HuH-7 (cell line): ENCODE measurements around the gene MST1.

Experiments used
- DNase-seq: peaks from one replicate; pipeline ENCODE4 v3.0.0; 2011; ENCODE audit warnings: low spot score

Gene MST1

DNA sequence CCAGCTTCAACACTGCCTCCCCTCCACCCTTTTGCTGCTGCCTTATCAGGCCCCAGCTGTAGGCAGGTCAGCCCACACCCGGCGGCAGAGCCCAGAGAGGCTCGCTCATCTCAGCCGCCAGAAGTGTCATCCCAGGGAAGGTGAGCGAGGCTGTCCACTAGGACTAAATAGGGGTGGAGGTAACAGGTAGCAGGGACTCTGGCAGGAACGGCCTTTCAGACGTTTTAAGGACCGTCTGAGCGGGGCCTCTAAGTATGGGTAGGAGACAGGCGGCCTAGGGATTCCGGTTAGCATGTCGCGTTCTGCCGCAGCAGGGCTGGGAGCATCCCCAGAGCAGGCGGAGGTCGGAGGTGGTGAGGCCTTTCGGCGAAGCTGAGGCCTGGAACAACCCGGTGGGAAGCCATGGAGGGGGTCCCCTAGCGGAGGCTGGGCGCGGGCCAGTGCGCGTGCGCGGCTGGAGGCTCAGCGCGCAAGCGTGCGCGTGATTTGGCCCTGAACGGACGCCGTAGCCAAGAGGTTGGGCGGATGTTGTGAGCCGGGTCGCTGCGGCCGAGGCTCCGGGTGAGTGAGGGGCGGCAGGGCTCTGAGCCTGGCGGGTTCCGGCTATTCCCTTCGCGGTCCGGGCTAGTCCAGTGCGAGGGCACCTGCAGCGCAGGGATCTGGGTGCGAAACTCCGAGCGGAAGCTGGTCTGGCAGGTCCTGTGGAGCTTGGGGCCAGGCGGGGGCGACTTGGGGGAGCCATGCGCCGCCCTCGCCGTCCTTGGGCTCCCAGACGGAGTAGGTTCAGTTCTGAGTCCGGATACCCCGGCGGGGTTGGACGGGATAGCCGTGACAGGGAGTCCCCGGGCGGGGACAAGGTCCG lies at the start of gene MST1, which contains the start of gene RNF123:
Gene MST1 (minus strand): TSS at position 429 of the 862 bp plus-strand sequence. CDS start 783 bp downstream, outside the sequence.
Gene RNF123 (plus strand): TSS at position 512 of the 862 bp plus-strand sequence. CDS start 1,609 bp downstream, outside the sequence.
- DNase-seq = peak; percentile 92

DNA sequence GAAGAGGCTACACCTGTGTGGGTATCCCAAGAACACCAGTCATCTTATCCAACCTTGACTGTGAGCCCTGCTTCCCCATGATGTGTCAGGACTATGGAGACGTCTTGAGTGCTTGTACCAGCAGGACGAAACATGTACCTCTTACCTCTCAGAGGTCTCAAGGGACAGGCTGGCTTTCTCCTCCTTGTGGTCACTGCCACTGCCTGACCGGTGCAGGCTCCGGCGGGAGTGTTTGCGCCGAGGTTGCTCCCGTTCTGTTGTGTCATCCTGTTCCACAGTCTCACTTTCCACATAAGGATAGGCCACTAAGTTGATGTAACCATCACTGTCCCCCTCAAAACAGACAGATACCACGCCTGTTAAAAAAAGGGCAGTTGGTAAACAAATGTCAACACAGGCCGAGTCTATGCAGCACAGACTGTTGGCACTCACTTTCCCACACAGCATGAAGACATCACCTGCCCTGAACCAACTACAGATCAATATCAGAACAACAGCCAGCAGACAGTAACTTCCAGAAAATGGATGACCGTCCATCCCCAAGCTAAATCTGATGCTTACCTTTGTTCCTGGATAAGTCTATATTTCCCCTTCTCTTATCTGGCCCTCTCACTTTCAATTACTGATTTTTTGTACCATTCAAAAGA lies 48.9 kb upstream of the MST1 start:
- DNase-seq = no peak

DNA sequence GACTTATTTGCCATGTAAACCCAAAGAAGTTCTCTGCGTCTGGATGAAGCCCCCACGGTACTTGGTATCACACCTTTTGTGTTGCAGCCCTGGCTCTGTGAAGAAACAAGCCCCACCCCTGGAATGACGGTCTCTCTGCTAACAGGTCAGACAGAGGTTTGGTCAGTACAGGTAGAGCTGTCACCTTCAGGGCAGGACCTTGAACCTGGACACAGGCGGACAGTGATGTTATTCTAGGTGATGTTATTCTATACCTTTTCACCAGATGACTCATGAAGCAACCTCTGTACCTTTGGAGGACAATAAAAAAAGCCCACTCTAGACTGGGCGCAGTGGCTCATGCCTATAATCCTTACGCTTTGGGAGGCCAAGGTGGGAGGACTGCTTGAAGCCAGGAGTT lies 45.5 kb upstream of the MST1 start:
- DNase-seq = no peak

DNA sequence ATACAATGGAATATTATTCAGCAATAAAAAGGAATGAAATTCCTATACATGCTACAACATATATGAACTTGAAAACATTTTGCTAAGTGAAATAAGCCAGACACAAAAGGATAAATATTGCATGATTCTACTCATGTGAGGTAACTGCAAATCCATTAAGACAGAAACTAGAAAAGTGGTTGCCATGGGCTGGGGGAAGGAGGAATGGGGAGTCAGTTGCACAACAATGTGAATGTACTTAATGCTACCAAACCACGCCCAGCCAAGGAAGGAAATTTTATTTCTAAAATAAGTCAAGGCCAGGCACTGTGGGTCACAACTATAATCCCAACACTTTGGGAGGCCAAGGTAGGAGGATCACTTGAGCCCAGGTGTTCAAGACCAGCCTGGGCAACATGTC lies 44.3 kb upstream of the MST1 start:
- DNase-seq = no peak

DNA sequence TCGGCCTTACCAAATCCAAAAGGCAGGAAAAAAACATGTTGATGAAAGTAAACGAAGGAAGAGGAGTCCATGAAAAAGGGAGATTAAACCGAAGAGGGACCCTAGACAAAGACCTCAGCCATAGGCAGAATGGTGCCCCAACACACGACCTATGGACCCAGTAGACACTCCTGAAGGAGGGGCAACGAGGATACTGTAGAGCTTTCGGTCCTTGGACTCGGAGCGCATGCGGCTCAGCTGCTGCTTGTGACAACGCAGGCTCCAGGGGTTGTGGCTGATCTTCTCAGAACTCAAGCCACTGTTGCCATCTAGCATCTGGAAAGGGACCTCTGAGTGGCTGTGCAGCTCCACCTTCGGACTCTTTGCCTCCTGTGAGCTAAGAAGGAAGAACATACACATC lies 43.3 kb upstream of the MST1 start:
- no peak for DNase-seq

DNA sequence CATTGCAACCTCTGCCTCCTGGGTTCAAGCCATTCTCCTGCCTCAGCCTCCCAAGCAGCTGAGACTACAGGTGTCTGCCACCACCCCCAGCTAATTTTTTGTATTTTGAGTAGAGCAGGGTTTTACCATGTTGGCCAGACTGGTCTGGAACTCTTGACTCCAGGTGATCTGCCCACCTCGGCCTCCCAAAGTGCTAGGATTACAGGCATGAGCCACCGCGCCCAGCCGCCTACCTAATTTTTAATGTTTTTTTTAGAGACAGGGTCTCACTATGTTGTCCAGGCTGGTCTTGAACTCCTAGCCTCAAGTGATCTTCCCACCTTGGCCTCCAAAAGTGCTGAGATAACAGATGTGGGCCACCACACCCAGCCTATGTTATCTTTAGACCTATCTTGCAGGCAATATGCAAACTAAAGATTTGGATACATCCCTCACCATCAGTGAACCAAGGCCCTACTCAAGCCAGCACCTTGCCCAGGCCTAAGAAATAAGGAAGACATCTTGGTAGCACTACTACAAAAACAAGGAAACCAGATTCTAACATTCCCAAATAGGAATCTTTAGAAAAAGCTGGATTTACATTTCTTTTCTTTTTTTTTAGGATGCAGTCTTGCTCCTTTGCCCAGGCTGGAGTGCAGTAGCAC lies 40.8 kb upstream of the MST1 start:
- DNase-seq = no peak

DNA sequence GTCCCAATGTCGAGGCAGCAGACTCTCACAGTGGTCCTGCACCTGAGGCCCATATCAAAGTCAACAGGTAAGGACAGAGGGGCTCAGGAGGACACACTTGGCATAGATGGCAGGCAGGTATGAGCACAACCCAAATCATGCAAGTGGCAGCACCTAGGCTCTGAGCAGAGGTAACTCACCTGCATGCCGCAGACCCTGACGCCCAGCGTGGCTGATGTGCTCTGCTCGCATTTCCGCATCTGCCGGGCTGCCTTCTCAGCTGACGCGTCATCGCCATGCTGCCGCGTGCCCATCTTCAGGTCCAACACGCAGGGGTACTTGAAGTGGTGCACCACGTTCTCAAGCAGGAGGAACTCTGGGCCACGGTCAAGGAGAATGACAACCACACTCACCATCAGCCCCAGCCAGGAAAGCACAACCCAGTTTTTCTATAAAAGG lies 38.7 kb upstream of the MST1 start:
- no peak for DNase-seq

DNA sequence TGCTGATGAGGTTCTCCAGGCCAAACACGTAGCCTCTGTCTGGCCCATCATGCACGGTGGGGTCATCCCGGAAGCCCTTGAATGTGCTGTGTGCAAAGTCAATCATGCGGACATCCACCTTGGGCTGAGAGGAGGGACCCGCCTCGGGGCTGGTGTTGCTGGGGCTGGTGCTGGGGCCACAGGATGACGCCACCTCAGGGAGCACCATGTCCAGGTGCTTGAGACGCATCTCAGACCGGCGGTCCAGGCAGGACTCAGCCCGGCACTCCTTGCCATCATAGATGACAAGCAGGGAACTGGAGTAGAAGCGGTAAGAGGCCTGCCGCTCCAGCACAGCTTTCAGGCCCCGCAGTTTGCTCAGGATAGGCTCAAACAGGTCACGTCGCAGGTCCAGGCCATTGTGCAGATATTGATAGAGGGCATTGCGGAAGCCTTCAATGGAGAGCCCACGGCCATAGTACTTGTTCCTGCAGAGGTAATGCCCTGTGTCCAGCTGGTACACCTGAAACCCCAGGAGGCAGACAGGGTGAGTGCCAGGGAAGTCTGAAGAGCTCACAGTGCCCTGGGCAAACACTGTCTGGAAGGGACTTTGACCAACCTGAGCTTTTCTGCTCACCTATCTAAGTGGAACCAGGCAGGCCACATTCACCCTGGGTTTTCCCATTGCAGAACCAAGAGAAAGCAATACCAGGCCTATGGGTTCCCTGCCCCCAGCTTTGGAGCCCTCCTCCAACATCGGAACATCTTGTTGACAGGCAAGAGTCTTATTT lies 38.1 kb upstream of the MST1 start:
- no peak for DNase-seq

DNA sequence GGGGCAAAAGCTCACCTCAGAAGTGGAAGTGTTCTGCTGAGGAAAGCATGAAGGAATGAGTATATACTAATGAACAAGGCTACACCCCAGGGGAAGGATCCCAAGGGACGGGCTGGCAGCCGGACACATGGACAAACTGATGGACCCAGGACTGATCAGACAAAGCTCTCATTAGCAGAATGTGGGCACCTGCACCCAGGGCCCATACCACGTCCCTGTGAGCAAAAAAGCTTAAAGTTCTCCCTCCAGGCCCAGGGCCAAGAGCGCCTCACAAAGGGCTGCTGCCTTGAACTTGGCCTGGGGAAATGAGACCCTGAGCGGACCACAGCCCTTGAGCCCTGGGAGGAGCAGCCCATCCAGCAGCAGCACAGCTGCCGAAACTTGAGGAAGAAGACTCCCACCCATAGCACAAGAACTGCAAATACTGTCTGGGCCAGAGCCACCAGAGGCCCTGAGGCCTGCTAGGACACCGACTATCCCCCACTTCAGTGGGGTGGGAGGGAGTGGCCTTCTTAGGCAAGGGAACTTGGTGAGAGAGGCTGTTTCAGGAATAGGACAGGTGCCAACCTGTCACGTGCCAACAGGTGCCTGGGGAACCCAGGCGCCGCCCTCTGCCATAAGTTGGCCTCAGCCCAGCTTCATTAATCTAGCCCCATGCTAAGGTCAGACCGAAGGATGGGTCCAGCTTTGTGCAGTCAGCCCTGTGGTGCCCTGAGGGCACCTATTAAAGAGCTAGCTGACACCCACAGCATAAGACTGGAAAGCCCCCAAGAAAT lies 36.8 kb upstream of the MST1 start:
- DNase-seq = no peak

DNA sequence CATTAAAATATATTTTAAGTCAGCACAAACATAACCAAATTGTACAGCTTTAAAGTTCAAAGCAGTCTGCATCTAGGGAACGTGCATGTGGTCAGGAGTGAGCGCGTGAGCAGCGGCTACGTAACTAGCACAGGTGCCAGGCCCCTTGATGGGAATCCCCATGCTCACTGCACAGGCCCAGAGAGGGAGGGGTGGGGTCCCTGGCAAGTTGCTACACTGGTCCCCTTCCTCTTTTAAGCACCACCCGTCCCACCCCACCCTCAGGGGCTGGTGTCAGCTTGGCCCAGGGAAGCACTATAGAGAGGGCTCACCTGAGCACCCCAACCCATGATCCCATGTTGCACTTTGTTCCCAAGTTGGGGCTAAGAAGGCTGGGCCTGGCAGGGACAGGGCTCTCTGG lies 35.3 kb upstream of the MST1 start:
- no peak for DNase-seq

DNA sequence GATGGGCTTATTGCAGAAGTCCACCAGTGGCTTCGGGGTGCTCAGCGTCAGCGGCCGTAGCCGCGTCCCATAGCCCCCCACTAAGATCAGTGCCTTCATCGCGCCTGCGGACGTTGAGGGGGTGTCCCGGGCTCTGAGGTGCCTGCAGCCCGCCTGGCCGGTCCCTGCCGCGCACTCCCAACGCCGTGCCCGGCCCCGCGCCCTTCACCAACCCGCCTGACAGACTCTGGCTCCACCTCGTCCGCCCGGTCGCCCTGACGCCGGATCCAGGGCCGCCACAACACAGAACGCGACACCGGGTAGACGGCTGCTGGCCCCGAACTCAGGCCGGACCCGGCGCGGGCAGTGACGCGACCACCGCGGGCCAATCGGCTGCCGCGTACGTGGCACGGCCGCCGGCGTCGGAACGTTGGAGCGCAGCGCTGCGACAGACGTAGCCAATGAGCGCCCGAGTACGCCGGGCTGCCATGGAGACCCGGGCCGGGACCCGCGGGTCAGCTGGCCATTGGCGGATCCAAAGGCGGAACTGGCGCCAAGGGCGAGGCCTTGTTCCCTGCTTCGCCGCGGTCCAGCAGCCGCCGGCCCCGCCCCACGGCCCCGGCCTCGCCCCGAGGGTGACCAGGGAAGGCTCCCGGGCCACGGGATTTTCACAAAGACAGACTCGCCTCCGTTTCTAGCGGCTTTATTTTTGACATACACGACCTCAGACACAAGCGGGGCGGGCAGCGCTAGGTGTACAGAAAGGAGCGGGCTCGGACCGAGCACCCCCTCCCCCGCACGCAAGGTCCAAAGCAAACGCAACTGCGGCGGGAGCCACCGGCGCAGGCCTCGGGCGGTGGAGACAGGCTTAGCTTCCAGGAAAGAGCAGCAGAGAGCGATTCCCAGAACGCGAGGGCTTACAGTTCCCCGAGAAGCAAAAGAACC lies 34.6 kb upstream of the MST1 start, which contains the start of gene GMPPB:
Gene GMPPB (minus strand): TSS at position 324 of the 924 bp plus-strand sequence. CDS start 225 bp downstream, at position 99.
- peak; percentile 98 for DNase-seq

DNA sequence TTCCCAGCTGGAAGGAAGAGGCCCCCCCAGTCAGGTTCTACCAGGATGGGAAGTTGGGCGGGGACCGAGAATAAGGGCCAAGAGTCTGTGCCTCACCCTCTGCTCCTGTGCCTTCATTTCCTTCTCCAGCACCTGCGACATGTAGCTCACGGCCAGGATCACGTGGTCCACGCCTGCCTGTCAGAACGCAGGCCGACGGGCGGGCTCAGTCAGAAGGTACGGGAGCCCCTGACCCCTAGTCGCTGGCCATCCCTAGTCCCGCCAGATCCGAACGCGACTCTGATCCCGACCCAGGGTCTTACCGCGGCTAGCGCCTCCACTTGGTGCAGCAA lies 34.0 kb upstream of the MST1 start:
- DNase-seq = peak; percentile 57

DNA sequence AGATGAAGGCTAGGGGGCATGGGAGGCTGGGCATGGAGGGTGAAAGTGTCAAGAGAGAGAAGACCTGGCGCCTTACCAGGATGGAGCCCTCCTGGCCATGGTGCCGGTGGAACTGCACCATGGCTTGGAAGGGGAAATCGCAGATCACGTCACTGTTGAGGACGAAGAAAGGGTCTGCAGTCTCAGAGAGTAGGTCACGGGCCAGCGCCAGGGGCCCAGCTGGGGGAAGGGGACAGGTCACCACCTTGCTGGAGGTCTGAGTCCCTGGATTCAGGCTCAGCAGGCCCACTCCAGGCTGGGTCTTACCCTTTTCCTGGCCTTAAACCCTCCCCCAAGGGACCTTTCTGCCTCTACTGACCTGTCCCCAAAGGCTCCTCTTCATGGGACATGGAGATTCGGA lies 33.6 kb upstream of the MST1 start:
- DNase-seq = no peak

DNA sequence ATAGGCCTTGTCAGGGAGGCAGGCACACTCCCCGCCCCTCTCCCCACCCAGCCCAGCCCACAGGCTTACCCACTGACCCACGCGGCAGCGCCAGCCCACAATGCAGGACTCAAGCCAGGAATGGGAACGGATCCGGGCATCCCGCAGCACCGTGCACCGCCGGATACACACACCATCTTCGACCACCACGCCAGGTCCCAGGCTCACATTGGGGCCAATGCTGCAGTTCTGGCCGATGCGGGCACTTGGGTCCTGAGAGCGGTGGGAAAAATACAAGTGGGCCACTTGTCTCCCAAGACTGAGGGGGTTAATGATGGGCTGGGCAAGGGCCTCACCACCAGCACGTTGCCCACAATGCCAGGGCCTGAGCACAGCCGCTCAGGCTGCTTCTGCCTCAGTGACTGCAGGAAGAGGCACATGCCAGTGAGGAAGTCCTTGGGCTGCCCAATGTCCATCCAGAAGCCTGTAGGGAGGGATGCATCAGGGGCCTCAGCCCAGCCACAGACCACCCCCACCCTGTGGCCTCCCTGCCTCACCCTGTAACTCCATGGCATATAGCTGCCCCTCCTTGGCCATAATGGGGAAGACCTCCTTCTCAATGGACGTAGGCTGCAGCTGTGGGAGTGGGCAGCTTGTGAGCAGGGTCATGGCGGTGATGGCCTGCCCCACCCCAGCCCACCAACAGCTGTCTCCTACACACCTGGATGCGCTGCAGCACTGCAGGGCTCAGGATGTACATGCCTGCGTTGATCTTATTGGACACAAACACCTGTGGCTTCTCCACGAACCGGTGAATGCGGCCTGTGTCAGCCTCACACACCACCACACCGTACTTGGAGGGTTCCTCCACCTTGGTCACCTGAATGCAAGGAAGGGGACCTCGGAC lies 32.9 kb upstream of the MST1 start:
- no peak for DNase-seq

DNA sequence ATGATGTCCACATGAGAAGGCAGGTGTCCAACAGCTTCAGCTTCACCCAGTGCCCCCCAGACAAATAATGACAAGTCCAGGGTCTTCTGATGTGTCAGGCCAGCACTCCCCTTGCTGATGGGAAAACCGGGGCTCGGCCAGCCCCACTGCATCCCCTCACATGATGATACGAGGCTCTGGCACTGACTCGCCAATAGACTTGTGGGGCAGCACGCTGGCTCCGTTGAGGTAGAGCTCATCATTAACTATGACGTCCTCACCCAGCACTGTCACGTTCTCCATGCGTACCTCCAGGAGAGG lies 32.3 kb upstream of the MST1 start:
- DNase-seq = no peak

DNA sequence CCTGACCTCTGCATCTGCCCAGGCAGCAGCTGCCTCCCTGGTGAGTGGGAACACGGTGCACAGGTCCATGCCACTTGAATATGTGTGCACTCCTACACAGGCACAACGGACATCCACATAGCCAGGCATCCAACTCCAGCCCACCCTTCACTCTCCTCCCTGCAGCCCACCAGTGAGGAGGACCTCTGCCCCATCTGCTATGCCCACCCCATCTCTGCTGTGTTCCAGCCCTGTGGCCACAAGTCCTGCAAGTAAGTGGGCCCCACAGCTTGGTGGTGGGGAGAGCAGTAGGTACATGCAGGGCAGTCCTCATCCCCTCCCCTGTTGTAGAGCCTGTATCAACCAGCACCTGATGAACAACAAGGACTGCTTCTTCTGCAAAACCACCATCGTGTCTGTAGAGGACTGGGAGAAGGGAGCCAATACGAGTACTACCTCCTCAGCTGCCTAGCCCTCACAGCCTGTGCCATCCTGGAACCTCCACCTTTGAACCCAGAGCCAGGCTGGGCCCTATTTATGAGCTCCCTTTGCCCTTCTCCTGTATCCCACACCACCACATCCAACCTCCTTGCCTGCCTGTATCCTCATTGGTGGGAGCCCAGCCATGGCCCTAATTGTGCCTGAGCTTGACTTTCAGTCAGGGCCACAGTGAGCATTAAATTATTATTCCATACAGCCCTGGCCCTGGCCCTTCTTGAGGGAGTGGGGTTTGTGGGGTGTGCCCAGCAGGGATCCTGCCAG lies 31.8 kb upstream of the MST1 start:
- DNase-seq = no peak

DNA sequence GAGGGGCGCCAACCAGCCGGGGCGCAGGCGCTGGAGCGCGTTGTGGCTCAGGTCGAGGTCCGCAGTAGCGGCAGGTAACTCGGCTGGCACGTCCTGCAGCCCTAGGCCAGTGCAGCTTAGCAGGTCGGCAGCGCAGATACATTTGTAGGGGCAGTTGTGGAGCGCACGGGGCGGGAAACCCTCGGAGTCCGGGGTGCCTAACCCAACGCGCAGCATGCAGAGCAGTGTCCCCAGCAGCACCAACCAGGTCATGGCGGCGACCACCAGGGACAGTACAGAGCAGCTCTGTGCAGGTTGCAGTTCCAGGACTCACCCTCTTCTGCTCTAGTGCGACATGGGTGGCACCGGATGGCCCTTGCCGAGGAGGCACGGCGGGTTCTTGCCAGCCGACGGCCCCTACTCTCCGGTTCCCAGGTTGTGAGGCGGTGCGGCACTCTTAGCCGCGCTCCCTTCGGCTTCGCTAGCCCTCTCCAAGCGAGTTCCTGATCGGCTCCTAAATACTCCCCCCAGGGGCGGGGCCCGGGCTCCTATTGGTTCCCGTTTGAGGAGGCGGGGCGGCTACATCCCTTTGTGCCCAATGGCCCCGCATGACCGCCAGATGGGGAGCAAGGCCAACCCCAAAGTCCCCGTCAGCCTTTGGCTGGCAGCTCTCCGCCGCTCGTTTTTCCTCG lies 30.1 kb upstream of the MST1 start, which contains the start of gene AMIGO3:
Gene AMIGO3 (minus strand): TSS at position 471 of the 671 bp plus-strand sequence. CDS start 219 bp downstream, at position 252.
- DNase-seq = no peak

DNA sequence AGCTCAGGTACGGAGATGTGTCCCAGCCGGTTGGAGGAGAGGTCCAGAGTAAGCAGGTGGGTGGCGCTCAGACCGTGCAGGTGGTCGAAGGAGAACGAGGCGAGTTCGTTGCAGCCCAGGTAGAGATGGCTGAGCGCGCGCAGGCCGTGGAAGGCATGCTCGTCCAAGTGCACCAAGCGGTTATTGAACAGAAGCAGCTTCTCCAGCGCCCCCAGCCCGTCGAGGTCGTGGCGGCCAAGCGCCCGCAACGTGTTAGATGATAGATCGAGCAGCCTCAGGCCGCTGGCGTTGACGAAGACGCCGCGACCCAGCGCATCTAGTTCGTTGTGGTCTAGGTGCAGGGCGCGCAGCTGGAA lies 29.6 kb upstream of the MST1 start:
- no peak for DNase-seq
